Upper lobe of left lung (tissue), 4 donors: ENCODE results near the gene KRT39.

Experiments used
- CTCF ChIP-seq, 6 experiments: fragments of 450-650 bp in 4 of 6; fragments of 200-600 bp in 2 of 6; sonication (generic) in 2 of 6; IDR thresholded peaks; one replicate each; pipeline ENCODE4 v1.5.1; 2016 to 2019; ENCODE audit warnings: antibody characterized with exemption in 6 of 6
- POLR2A ChIP-seq, 4 donors: fragments of 450-650 bp; IDR thresholded peaks; one replicate each; pipeline ENCODE4 v1.5.1; 2016 to 2017; ENCODE audit warnings: antibody characterized with exemption in 4 of 4, mild to moderate bottlenecking in 2 of 4

- TF ChIP-seq CTCF (IDR thresholded peaks at IDR 0.05) (no peak), POLR2A (IDR thresholded peaks at IDR 0.05) (no peak)
These were observed 46.9 kb upstream of the KRT39 start for GRCh38 chr17:41013606-41014005.
